GM21717 (cell line): ENCODE data around the gene TEKT2.

Experiments
- ATAC-seq: cut with Tn5 transposase; IDR thresholded peaks from one replicate; pipeline ENCODE4 v1.9.1; 2021; ENCODE audit warnings: mild to moderate bottlenecking, moderate library complexity; ENCODE audit not compliant: unreplicated experiment

Gene TEKT2

DNA sequence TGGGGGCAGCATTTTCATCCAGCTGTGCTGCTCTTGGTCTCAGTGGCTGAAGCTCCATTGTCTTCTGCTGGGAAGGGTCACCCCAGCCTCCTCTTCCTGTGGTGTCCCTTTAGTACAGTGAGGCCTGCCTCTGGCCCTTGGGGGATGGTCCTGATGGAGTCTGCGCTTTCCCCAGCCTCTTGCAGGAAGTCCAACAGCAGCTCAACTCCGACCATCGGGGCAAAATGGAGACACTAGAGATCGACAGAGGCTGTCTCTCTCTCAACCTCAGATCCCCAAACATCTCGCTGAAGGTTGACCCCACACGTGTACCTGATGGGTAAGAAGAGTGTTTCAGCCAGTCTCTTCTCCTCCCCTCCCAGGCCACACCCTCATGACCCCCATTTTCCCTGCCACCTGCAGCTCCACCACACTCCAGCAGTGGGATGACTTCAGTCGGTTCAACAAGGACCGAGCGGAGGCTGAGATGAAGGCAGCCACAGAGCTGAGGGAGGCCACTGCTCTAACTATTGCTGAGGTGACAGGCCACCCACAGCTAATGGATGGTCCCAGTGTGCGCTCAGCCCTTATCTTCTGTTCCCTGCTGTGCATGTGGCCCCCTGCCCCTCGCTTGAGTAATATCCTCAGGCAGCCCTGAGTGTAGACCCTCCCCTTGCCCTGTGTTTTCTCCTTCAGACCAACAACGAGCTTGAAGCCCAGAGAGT is 2.8 kb downstream of the TEKT2 start:
- ATAC-seq = no peak

GRCh38 chr1:36087233-36088123 is 3.6 kb downstream of the TEKT2 start:
- no peak for ATAC-seq

DNA sequence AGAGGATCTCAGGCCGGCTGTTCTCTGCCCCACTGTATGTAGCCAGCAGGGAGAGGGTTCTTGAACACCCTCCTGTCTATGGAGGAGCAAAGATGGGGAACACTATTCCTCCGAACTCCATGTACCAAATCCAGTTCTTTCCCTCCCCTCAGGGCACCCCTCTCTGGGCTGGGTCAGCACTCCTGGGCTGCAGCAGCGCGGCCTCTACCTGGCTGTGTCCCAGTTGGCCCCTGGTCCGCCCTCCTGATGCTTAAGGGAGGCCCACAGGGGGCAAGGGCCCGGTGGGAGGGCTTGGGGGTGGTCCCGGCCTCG is 4.3 kb downstream of the TEKT2 start:
- no peak for ATAC-seq

DNA sequence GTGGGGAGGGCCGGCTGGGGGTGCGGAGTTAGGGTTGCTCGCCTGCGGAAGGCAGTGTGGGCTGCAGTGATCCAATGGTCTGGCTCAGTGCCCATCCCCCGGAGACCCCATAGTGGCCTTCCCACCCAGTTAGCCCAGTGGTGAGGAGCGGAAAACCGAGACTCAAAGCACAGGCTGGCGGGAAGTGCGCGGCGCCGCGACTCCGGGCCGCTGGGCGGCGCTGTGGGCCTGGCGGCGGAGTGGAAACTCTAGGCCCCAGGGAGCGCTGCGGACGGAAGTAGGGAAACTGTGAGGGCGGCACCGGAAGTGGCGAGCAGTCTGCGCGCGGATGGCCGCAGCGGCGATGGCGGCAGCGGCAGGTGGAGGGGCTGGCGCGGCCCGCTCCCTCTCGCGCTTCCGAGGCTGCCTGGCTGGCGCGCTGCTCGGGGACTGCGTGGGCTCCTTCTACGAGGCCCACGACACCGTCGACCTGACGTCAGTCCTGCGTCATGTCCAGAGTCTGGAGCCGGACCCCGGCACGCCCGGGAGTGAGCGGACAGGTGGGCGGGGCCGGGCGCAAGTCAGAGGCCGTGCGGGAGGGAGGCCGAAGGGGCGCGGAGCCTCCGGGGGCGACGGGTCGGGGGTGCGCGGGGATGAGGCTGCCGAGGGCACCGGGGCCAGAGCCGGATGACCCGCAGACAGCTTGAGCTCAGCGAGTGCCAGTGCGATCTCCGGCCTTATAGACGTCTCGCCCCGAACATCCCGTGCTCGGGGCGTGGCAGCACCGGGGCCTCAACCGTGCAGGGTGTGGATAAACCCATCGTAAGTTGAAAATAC is 4.9 kb downstream of the TEKT2 start, which contains the start of gene ADPRS:
TSS of gene ADPRS (plus strand) at position 316 of the 816 bp plus-strand sequence. CDS start at position 329, 13 bp downstream.
- ATAC-seq = peak; percentile 67

DNA sequence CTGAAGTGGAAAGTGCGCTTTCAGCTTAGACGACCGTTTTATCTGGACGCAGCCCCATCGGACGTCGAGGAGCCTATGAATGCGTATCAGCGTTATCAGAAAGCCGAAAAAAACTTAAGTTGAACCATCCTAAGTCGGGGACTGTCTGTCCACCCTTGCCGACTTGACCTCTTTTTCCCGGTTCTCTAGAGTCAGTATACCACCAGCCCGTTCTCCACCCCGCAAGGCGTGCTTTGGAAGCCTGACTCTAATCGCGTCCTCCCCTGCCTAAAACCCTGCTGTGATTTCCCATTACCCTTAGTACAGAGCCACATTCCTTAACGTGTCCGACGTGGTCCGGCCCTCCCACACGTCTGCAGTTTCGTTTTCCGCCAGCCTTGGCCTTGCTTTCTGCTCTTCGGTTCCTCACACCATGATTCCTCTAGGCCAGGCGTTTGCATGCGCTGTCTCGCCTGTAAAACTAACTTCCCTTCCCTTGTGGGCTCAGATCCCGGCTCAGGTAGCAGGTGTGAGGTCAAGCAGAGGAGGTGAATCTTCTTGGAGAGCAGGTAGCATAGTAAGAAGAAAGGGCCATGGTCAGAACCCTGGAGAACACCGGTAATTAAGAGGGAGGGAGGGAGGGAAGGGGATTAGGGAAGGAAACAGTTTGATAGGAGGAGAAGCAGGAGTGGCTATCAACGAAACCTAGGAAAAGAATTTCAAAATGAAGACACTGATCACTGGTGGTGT is 5.7 kb downstream of the TEKT2 start:
- ATAC-seq = peak; percentile 10

- ATAC-seq = no peak
These were observed 7.2 kb downstream of the TEKT2 start for GRCh38 chr1:36091141-36091540.

GRCh38 chr1:36091698-36092097 is 7.8 kb downstream of the TEKT2 start:
- ATAC-seq = no peak

DNA sequence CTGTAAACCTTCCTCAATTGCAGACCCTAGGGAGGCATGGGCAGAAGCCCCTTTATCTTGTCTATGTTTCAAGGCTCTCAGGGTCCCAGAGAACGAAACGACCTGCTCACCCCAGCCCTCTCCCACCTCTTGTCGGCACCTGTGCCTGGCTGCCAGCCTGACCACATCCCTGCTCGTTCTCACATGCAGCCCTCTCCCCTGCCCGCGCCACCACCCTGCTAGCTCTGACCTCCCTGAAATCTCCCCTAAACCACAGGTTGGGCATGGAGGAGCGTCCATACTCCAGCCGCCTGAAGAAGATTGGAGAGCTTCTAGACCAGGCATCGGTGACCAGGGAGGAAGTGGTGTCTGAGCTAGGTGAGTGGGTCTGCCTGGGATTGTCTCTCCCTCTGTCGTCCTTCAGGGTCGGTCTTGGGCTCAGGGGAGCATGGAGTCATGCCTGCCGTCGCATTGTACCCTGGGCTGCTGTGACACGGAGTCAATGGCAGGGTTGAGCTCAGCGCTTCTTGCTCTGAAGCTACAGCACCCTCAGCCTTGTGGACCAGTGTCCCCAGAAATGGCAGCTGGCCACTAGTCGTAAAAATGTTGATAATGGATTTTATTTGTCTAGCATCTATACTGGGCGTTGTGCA is 8.4 kb downstream of the TEKT2 start:
- no peak for ATAC-seq

DNA sequence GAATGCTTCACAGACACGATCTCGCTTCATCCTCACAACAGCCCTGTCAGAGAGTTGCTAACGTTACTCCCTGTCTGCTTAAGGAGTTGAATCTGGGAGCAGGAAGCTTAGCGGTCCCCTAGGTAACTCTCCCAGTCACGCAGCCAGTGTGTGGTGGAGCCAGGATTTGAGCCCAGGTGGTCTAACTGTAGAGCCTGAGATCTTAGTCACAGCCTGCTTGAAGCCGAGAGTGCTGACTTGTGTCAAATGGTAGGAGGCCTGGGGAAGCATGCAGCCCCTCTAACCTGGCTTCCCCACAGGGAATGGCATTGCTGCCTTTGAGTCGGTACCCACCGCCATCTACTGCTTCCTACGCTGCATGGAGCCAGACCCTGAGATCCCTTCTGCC is 8.9 kb downstream of the TEKT2 start:
- ATAC-seq = no peak

DNA sequence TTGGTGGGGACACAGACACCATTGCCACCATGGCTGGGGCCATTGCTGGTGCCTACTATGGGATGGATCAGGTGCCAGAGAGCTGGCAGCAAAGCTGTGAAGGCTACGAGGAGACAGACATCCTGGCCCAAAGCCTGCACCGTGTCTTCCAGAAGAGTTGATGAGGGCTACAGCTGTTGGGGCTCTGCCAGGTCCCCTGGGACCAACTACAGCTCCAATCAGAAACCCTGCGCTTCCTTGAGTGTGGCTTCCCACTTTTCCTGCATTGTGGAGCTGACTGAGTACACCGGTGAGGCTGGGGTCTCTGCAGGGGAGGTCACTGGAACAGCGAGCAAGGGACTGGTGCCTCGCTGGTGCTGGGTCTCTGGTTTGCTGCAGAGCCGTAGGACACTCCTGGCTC is 9.3 kb downstream of the TEKT2 start:
- ATAC-seq = no peak

DNA sequence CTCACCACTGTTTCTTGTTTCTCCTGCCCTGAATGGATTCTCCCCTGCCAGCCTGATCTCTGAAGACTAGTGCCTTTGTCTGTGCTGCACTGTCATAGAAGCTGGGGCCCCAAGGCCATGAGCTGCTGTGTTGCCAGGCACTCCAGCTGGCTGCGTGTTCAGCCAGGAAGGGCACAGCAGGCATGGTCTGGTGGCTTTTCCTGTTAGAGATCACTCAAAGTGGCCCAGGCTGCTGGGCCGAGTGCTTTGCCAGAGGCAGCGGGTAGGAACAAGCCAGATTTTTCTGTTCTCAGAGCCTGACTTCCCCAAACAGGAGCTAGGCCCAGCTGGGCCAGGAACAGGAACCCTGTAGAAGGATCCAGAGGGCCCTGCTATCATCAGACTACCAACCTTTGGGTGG is 10.0 kb downstream of the TEKT2 start:
- no peak for ATAC-seq

DNA sequence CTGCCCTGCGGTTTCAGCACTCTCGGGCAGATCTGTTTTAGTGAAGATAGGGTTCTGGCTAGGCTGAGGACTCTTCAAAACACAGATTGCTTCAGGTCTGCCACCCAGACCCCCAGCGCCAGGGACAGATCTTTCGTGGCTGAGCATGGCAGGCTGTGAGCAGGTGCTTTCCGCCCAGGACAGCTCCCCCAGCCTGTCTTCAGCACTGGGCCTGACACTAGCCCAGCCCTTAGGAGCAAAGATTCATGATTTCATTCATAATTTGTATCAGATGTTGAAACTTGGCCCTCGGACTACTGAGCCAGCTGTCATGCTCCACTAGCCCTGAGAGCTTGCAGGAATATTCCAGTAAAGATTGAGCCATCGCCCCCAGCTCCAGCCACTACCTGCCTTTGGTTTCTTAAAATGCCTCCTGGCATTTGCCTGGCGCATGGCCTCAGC is 10.7 kb downstream of the TEKT2 start:
- no peak for ATAC-seq

GRCh38 chr1:36095760-36096405 is 12.0 kb downstream of the TEKT2 start:
- ATAC-seq = no peak

GRCh38 chr1:36096500-36097432 is 12.9 kb downstream of the TEKT2 start:
- no peak for ATAC-seq

- ATAC-seq = no peak
These were observed 14.0 kb downstream of the TEKT2 start for GRCh38 chr1:36097693-36098585.

- no peak for ATAC-seq
These were observed 14.9 kb downstream of the TEKT2 start for GRCh38 chr1:36098650-36099365.
